Measurements from ENCODE around the gene ARID5B.
A peak's percentile ranks its signal among the peaks of the same experiment; 100 is the strongest.

Gene ARID5B

DNA sequence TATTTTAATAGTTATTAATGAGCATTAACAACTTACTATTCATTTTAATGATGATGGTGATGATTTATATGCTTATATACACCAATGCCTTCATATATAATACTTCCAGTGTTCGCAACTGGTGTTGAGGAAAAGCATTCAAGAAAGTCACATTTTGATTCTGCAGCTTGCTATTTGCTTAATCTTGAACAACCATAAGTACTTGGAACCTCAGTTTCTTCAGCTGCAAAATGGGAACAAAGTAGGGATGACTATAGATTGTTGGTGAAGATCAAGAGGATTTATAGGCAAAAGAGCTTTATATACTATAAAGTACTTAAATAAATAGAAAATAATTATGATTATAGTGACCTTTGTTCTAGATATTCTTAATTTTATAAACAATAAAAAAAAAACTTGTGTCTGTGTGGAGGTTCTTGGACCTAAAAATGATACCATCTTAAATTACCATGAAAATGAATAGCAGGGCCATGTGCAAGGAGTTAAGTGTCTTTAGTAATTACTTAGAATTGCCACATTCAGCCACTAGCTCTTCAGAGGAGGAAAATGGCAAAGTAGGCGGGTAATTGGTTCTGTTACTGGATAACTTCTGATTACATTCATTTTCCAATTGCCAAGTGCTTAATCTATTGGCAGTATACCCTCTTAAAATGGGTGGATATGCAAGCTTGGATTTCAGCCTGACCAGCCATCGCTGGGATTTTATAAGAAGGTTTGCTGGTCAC, 4.5 kb downstream of the ARID5B start:
- DNase-seq (ENCODE audit: low spot score) = no peak

DNA sequence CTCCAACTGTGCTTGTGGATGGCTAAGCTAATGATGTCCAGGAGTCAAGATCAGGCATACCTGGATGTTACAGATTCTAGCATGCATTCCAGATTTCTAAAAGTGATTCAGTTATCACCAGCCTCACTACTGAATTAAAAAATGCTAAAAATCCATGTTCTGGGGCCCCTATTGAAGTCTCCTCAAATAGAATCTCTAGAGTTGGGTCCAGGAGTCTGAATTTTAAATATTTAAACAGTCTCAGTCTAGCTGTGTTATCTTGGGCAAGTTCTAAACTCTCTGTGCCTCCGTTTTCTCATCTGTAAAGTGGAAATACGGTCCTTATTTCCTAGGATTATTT, 5.0 kb downstream of the ARID5B start:
- no peak for DNase-seq (ENCODE audit: low spot score)

DNA sequence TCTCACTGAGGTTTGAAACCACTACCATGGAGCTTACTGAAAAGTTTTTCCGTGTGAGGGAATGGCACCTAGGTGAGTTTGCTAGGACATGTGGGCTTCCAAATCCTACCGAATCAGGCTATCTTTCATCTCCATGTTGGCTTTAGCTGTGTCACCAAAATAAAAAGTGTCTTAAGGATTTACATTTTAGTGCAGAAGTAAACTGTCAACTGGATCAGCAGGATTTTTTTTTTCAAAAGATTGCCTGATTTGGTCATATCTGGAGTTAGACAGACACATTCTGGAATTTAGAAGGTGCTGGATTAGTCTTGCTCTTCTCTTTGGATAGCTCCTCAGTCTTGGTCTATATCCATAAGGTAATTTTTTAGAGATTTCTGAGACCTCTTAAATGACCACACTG, 5.5 kb downstream of the ARID5B start:
- no peak for DNase-seq (ENCODE audit: low spot score)

DNA sequence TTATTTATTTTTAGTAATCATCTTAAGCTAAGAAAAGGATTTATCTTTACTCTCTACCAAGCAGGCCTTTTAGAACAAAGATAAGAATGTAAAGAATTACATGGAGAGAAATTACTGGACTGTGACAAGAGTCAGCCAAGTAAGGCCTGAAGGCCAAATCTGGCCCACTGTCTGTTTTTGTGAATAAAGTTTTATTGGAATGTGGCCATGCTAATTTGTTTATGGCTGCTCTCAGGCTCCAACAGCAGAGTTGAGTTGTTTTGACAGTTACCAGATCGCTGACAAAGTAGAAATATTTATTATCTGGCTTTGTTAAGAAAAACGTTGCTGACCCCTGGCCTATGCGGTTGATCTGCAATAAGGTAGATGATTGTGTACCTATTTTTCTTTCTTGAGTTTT, 6.1 kb downstream of the ARID5B start:
- no peak for DNase-seq (ENCODE audit: low spot score)

DNA sequence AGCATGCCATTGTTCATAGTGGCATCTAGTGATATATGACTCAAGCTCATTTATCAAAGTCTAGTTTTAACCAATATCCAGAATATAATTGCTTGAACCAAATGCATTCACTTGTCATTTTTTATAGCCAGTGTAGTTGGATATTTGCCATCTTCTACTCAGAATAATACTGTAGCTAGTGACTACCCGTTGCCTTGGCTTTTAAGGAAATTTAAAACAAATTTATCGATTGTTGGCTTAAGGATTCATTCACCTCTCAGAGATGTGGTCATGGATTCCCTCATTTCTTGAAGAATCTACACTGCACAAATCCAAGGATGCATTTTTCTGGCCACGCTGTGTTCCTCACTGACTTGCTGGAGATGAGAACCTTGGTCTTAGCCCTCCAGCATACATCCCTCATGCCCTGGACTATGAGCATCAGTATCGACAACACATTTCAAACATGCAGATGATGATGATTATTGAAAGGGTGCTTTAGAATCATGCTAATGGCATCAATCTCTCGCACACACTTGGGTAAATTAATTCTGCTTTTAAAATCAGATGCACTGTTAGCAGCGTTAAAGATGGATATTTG, 8.8 kb downstream of the ARID5B start:
- no peak for DNase-seq (ENCODE audit: low spot score)

DNA sequence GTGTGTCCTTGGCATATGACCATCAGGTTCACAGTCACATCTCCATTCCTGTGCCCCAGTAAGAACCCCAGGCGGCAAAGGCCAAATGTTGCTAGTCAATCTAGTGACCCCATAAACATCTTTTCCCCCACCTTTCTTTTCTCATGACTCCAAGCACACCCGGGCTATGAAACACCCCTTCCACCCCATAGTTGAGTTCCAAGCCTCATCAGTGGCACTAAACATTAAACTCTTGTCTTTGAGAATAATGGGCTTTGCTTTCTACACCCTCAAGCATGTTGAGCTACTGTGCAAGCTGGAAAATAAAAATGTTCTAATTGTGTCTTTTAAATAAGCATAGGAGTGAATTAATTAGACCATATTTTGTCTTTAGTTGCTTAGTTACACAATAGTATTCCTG, 9.4 kb downstream of the ARID5B start:
- DNase-seq (ENCODE audit: low spot score) = no peak

DNA sequence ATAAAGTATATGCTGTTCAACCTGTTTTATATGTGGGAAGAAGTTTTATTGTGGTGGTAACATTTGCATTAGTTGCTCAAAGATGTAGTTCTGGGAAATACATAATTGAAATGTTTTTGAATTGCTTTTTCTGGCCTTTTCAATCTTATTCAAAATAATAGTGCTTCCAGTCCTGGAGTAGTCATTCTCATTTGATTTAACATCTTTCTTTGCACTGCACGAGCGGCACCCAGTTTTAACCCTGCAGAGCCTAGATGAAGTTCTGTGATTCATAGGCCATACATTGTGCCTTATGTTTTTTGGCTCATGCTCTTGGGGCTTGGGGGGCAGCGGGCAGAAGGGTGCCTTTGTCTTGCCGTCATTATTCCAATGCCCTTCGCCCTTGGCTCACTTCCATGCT, 9.9 kb downstream of the ARID5B start:
- DNase-seq (ENCODE audit: low spot score) = no peak

DNA sequence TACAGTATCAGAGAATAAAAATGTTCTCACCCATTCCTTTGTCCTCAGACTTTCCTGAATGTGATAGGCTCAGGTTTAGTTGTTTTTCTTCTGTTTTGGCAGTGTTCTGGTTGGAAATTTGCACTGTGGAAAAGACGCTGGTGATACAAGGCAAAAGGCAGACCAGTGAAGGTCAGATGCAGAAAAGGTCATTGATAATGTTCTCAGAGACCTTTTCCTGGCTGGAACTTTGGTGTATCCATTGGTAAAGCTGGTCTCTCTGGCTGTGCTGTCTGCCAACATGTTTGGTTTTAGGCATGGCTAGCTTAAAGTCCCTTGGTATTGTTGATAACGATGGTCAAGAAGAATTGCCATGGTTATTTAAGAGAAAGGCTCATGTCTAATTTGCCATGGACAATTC, 11.5 kb downstream of the ARID5B start:
- DNase-seq (ENCODE audit: low spot score) = no peak

DNA sequence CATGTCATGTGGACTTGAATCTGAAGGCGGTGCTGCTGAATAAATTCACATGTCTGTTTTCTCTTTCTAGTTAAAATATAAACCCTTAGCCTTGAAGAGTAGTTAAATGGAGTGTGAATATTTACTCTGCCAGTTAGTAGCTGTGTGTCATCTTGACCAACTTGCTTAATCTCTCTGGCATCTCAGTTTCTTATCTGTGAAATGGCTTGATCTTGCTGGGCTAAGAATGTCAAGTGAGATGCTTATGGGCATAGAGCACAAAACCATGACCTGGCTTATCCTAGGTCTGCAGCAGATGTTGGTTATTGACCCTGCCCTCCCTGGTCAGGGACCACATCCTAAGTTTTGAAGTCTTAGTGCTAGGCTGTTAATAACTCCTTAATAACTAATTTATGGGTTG, 16.6 kb downstream of the ARID5B start:
- no peak for DNase-seq (ENCODE audit: low spot score)

DNA sequence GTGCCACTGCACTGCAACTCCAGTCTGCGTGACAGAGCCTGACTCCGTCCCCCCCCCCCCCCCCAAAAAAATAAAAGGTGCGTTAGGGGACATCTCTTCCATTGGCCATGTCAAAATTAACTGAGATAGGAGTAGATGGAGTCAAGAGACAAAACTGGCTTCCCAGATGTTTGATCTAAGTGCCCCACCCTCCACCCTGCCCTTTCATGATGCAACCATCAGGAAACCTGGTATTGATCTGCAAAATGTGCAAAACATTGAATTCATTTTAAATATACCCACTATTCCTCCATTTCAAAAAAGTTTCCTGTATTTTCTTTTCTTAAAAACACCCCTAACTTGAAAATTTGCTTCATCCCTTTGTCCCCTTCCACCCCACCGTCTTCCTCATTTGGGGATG, 17.5 kb downstream of the ARID5B start:
- DNase-seq (ENCODE audit: low spot score) = no peak

DNA sequence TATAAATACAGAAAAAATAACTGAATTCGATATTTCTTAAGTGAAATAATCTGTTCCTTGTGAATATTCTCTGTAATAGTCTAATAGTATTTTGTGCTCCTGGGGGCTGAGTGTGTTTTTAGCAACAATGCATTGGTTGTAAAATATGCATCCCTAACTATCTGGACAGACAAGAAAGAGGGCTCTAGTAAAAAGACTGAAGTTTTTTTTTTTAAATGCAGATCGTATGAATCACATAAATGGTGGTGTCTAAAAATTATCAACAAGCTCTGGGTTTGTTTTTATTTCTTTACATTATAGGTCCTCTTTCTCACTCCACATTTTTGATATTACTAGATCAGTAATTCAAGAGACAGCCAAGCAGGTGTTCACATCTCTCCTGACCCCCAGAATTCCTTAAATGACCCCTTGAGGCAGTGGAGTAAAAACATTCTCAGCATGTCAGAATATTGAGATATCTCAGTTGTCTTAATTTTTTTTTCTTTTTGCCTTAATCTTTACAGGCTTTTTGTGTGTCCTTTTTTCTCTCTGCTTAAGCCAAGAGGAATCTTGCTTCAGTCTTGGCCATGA, 18.2 kb downstream of the ARID5B start:
- DNase-seq (ENCODE audit: low spot score) = no peak

DNA sequence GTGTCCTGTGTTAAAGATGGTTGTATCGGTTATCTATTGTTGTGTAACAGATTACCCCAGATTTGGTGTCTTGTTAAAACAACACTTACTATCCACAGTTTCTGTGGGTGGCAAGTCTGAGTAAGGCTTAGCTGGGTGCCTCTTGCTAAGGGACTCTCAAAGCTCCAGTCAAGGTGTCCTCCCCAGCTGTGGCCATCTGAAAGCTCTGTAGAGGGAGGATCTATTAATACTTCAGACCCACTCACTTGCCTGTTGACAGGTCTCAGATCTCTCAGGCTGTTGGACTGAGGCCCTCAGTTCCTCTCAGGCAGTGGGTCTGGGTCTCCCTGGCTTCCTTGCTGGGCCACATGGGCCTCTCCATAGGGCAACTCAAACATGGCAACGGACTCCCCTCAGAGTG, 19.6 kb downstream of the ARID5B start:
- DNase-seq (ENCODE audit: low spot score) = no peak

DNA sequence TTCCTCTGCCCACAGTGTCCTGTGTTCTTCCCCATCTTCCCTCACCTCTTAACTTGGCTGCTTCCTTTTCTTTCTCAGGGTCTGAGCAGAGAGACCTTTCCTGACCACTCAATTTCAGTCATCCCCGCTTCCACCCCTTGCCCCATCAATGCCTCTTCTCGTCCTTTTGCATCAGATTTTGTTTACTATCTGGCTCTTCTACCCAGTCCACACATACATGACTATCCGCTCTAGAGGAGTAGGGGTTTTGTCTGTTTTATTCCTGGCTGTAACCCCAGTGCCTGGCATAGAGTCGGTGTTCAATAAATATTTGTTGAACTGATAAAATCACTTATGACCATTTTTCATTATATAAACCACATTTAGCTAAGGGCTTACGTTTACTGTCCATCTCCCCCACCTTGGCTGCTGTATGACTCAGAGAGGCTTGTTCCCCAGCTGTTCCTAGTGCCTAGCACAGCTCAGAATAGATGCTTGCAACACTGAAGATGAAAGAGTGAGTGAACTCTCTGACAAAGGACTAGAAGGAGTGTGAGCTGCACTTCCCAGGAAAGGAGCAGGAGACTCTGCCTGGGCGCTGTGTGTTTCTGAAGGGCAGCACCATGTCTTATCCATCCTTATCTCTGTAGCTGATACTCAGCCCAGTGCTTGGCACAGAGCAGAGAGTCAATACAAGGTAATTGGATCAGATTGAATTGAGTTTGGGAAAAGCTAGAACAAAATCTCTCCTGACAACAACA, 21.9 kb downstream of the ARID5B start:
- peak; percentile 69 for DNase-seq (ENCODE audit: low spot score)

DNA sequence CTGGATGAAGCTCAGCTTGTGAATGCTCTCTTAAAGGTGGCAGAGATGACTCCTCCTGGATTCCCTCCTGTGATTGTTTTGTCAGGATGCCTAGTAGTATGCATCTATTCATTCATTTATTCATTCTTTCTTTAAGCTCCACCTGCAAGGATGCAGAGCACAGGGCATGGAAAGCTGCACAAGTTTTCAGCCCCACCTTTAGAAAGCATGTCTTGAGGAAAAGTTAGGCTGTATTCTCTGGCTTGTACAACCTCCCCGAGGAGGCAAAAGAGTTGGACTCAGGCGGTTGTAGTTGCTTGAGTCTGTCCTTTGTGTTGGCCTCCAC, 22.4 kb downstream of the ARID5B start:
- DNase-seq (ENCODE audit: low spot score) = no peak

DNA sequence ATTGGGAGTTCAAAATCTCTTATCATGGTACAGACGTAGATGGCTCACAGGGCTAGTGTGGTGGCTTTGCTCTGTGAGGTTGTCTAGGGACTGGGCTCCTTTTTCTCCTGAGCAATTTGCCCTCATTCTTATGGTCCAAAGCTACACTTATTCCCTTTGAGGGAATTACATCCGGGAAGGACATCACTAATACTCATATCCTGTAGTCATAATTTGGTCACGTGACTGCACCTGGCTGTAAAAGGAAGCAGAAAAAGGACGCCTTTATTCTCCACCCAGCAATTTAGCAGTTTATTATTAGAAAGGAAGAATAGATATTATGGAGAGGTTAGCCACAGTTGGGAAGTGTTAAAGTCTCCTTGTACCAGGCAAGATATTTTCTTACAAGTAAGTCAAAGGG, 28.1 kb downstream of the ARID5B start:
- no peak for DNase-seq (ENCODE audit: low spot score)

DNA sequence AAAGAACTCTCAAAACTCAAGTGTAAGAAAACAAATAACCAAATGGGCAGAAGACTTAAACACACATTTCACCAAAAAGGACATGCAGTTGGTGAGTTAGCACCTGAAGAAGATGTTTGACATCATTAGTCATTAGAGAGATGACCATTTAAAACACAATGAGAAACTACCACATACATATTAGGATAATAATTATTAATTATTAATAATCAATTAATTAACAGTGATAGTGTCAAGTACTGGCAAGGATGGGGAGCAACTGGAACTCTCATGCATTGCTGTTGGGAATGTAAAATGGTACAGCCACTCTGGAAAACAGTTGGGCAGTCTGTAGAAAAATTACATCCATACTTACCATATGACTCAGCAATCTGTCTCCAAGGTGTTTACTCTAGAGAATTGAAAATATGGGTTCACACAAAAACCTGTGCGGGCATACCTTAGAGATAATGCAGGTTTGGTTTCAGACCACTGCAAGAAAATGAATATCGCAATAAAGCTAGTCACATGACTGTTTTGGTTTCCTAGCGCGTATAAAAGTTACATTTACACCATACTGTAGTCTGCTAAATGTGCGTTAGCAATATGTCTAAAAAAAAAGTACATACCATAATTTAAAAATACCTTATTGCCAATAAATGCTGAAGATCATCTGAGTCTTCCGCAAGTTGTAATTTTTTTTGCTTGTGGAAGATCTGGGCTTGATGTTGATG, 30.3 kb downstream of the ARID5B start:
- DNase-seq (ENCODE audit: low spot score) = no peak

DNA sequence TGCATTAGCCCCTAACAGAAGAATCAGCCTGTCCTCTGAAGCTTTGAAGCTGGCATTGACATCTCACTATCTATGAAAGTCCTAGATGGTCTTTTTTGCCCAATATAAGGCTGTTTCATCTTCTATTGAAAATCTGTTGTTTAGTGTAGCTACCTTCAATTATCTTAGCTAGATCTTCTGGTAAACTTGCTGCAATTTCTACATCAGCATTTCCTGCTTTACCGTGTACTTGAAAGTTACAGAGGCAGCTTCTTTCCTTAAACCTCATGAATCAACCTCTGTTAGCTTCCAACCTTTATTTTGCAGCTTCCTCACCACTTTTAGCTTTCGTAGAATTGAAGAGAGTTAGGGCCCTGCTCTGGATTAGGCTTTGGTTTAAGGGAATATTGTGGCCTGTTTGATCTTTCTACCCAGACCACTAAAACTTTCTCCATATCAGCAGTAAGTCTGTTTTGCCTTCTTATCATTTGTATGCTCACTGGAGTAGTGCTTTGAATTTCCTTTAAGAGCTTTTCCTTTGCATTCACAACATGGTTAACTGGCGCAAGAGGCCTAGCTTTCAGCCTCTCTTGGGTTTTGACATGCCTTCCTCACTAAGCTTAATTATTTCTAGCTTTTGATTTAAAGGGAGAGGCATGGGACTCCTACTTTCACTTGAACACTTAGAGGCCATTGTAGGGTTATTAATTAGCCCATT, 32.5 kb downstream of the ARID5B start:
- no peak for DNase-seq (ENCODE audit: low spot score)

DNA sequence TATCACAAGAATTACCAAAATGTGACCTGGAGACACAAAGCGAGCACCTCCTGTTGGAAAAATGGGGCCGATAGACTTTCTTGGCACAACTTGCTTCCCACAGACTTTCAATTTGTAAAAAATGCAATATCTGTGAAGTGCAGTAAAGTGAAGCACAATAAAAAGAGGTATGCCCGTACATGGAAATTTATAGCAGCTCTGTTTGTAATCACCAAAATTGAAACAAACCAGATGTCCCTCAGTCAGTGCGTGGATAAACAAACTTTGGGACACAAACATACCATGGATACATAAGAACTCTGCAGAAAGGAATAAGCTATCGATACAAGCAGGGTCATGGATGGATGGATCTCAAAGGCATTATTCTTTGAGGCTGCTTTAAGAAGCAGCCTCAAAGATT, 33.6 kb downstream of the ARID5B start:
- DNase-seq (ENCODE audit: low spot score) = no peak

DNA sequence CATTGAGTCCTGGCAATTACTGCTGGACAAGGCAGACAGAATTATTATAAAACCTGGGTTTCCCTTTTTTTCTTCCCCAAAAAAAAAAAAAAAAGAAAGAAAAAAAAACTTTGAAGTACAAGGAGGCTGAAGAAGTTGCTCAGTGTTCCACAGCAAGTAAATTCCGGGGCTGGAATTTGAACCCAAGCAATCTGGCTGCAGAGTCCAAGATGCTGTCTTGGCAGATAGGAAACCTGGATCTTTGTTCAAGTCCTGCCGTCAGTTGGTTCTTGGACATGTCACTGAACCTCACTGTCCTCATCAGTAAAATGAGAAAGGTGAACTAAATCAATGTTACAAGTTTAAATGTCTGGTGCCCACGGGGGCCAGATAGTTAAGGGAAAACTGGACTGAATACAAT, 35.3 kb downstream of the ARID5B start:
- no peak for DNase-seq (ENCODE audit: low spot score)

DNA sequence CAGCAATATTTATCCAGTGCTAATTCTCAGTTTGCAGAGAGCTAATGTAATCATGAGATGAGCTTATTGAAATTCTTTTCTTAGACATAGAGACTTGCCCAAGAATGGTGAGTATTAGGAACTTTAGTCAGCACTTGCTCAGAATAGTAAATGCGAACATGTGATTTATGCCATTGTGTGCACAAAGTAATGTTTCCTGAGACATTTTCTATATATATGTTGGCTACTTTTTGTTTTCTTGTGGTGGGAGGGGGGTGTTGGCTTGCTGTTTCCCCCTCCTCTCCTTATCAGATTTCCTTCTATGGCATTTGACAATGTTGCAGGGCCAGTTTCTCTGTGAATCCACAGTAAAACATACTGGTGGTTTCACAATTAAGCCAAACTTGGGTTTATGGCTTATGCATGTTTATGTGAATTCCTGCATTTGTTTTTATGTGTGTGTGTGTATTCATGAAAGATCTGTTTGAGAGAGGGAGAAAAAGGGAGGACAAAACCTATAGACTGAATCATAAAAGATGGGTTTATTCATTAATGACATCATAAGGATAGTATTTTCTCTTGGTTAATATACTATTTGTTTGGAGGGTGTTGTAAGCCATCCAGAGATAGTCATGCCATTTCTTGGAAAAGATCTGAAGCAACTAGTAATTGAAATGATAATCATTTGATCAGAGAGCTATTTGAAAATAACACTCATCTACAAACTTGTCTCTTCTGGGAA, 36.3 kb downstream of the ARID5B start:
- peak; percentile 34 for DNase-seq (ENCODE audit: low spot score)

DNA sequence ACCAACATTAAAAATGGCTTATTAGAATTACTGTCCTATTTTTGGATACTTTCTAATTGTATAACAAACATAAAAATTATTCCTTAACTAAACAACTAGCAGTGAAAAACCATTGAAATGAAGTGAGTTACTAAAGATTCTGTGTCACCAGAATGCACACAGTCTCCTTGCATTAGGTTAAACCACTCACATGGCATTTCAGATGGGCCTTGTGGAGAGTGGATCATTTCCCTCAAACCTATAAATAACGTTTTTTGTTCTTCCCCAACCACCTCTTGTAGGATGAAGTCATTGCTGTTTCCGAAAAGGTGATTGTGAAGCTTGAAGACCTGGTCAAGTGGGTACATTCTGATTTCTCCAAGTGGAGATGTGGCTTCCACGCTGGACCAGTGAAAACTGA, 38.4 kb downstream of the ARID5B start:
- no peak for DNase-seq (ENCODE audit: low spot score)

Data from AG20443 (cell line).